K562 (cell line): ENCODE results near the gene CRADD. TPM values are rescaled to one million over a fixed set of nuclear protein-coding genes. Genes with fewer than 3 reads are reported as not detected.

ENCODE experiments used
- ATAC-seq: fragments of 200-7000 bp; cut with Tn5 transposase; 3 replicates; pipeline ENCODE4 v1.9.1; 2020; ENCODE audit warnings: moderate library complexity
- BruUV-seq: library from RNA; stranded (reverse); fragments of 400-500 nt; replicated peaks from 2 replicates; lab custom pipeline; 2021; lab: Mats Ljungman, UMichigan
- CTCF ChIA-PET: fragments of 300-600 bp; formaldehyde crosslinking; extraction: SDS; loops from one replicate; lab custom pipeline; 2021; ENCODE audit warnings: low intra/inter-chr PET ratio; lab: Yijun Ruan, JAX
- POLR2A ChIA-PET: fragments of 300-600, 350-650 bp; sonication (Branson Sonifier 250); formaldehyde crosslinking; extraction: SDS; loops from one replicate; lab custom pipeline; 2021; ENCODE audit warnings: antibody characterized with exemption, inconsistent platforms; lab: Yijun Ruan, JAX
- DNase-seq, 4 experiments: peaks; one replicate each; pipeline versions ENCODE4 v3.0.0 to v3.0.0-alpha.2; 2011 to 2018; ENCODE audit warnings: low spot score in 3 of 4, mixed read lengths in 3 of 4; ENCODE audit errors: extremely low read depth in 1 of 4
- FAIRE-seq: peaks from 2 replicates; lab custom pipeline; 2011; peaks lifted over from hg19 to GRCh38; lab: Jason Lieb, UNC
- H2AFZ ChIP-seq: 2 replicates; pipeline ENCODE4 v1.6.0; 2011; ENCODE audit warnings: low read depth, low read length, control low read depth, inconsistent platforms
- H3K27ac ChIP-seq: fragments of 200-600 bp; 3 replicates; pipeline ENCODE4 v1.8.0; 2011; ENCODE audit warnings: low read depth, mild to moderate bottlenecking, control low read depth, inconsistent platforms, low read length, moderate library complexity, mixed read lengths; ENCODE audit errors: extremely low read depth
- H3K27me3 ChIP-seq, 2 experiments: fragments of 300-600 bp in 1 of 2; 2 replicates in 1 of 2; 3 replicates in 1 of 2; pipeline versions ENCODE4 v1.6.0 to v1.8.0; 2011; ENCODE audit warnings: inconsistent platforms in 2 of 2, low read length in 2 of 2, mild to moderate bottlenecking in 1 of 2, mixed read lengths in 1 of 2, moderate library complexity in 1 of 2; ENCODE audit not compliant: control insufficient read depth in 2 of 2, insufficient read depth in 2 of 2
- H3K36me3 ChIP-seq: fragments of 300-600 bp; 3 replicates; pipeline ENCODE4 v1.8.0; 2011; ENCODE audit warnings: mild to moderate bottlenecking, low read length, inconsistent platforms; ENCODE audit not compliant: control insufficient read depth, insufficient read depth
- H3K4me1 ChIP-seq, 2 experiments: fragments of 200-600 bp in 1 of 2; replicated peaks in 1 of 2; 2 replicates in 1 of 2; 3 replicates in 1 of 2; pipeline versions ENCODE4 v1.5.1 to v1.8.0; 2011; ENCODE audit warnings: inconsistent platforms in 2 of 2, low read length in 2 of 2, mild to moderate bottlenecking in 1 of 2, mixed read lengths in 1 of 2, moderate library complexity in 1 of 2; ENCODE audit not compliant: control insufficient read depth in 2 of 2, insufficient read depth in 2 of 2
- H3K4me2 ChIP-seq: 2 replicates; pipeline ENCODE4 v1.6.1; 2011; ENCODE audit warnings: low read length, control low read depth, inconsistent platforms, mixed read lengths; ENCODE audit not compliant: insufficient read depth
- H3K4me3 ChIP-seq: fragments of 200-600 bp; sonication (generic), shearing (Covaris generic); 2 replicates; pipeline ENCODE4 v1.5.1; 2016; ENCODE audit warnings: control low read depth, inconsistent platforms
- H3K79me2 ChIP-seq: fragments of 200-600 bp; 3 replicates; pipeline ENCODE4 v1.8.0; 2011; ENCODE audit warnings: low read length, inconsistent platforms; ENCODE audit not compliant: control insufficient read depth, insufficient read depth
- H3K9ac ChIP-seq, 2 experiments: 2 replicates each; pipeline versions ENCODE4 v1.6.0 to v1.6.1; 2011; ENCODE audit warnings: low read depth in 2 of 2, low read length in 2 of 2, control low read depth in 1 of 2, inconsistent platforms in 1 of 2, mild to moderate bottlenecking in 1 of 2, mixed read lengths in 1 of 2; ENCODE audit not compliant: insufficient read depth in 1 of 2
- H3K9me1 ChIP-seq: one replicate; pipeline ENCODE4 v1.6.0; 2011; ENCODE audit warnings: inconsistent platforms, mild to moderate bottlenecking, low read length, moderate library complexity; ENCODE audit not compliant: control insufficient read depth, insufficient read depth
- H3K9me3 ChIP-seq: replicated peaks from 2 replicates; pipeline ENCODE4 v1.5.1; 2011; ENCODE audit warnings: low read depth, low read length, inconsistent platforms; ENCODE audit not compliant: control insufficient read depth, insufficient read depth
- H4K20me1 ChIP-seq: replicated peaks from 2 replicates; pipeline ENCODE4 v1.6.1; 2011; ENCODE audit warnings: low read length, inconsistent platforms, mixed read lengths; ENCODE audit not compliant: control insufficient read depth, insufficient read depth
- ZNF589 ChIP-seq: fragments of 200-800 bp; sonication (Bioruptor generic); IDR thresholded peaks from 2 replicates; pipeline ENCODE4 v1.6.1; 2016; ENCODE audit warnings: low read depth, missing genetic modification characterization, missing compliant biosample characterization
- WGBS: fragments of 100-300 bp; shearing (Covaris generic); methylation state at CpG from one replicate; pipeline ENCODE4 v1.1.6; 2016; ENCODE audit warnings: low coverage, mixed read lengths; ENCODE audit not compliant: insufficient coverage; ENCODE audit errors: missing lambda C conversion rate; 5-methylcytosine and 5-hydroxymethylcytosine counted together
- in situ Hi-C: fragments of 300-500 bp; cut with MboI; formaldehyde crosslinking; loops from 4 replicates; pipeline ENCODE4 v1.15.0; 2018; ENCODE audit warnings: inconsistent platforms, mixed read lengths
- intact Hi-C: fragments of 100-400 bp; cut with micrococcal nuclease; formaldehyde crosslinking; loops from 2 replicates; pipeline ENCODE4 v1.14.2; 2022
- polyA plus RNA-seq, 8 experiments: library from polyadenylated mRNA; depleted of rRNA in 4 of 8; stranded (reverse) in 5 of 8; unstranded in 3 of 8; fragments of >200 nt; fragmentation: Nextera tagmentation in 2 of 8; fragmentation: Illumina TruSeq in 1 of 8; extraction: Ambion mirVana in 2 of 8; extraction: Trizol in 1 of 8; gene quantifications; 2 replicates each; pipeline versions ENCODE4 v1.2.1 to v1.2.3, GENCODE V29; 2011 to 2014; ENCODE audit warnings: inconsistent platforms in 1 of 8, missing spikeins in 1 of 8
- total RNA-seq, 7 experiments: library from RNA; depleted of rRNA in 6 of 7; stranded (reverse); fragments of >200 nt in 6 of 7; fragmentation: Illumina TruSeq in 2 of 7; extraction: Trizol in 2 of 7; gene quantifications; 2 replicates each; pipeline versions ENCODE4 v1.2.1 to v1.2.3, GENCODE V29; 2011 to 2021; ENCODE audit warnings: low replicate concordance in 1 of 7
- TF ChIP-seq, protein P1 (sequence below): sonication (generic); formaldehyde crosslinking; IDR thresholded peaks from 2 replicates; pipeline ENCODE4 v1.8.1; 2023; ENCODE audit warnings: mild to moderate bottlenecking, missing genetic modification reagents

The CRADD gene
- total and polyA plus RNA-seq, 9 of the 15 experiments (the other 6 are each of a cell fraction or from before 2014, with no cell fraction given): 20.5 to 41.1 (median 25.9) TPM

- ChIA-PET CTCF (no interaction called here), POLR2A (interaction anchor here (0.5 to 0.6 kb wide), 2 partner anchors 13 to 162 kb away, joined by 3 read pairs; no protein-coding TSS in a partner anchor)
- Histone ChIP-seq H3K27me3 (no peaks in the 10 kb centered on the region), H3K36me3 (no peaks in the 10 kb centered on the region), H3K4me3 (no peak overlapping the region), H3K4me2 (no peak overlapping the region), H4K20me1 (no peaks in the 10 kb centered on the region), H3K27ac (no peak overlapping the region), H3K9me3 (peaks cover 1% of the 10 kb centered on the region; the same call in 1 of the 2 replicates), H3K4me1 (no peaks in the 10 kb centered on the region), H3K9ac (no peak overlapping the region), H3K9me1 (no peaks in the 10 kb centered on the region), H3K79me2 (no peaks in the 10 kb centered on the region), H2AFZ (no peak overlapping the region)
- DNase-seq (no peak), ATAC-seq (no peak), FAIRE-seq (no peak)
- in situ Hi-C loops (no loop called here), intact Hi-C loops (no loop called here)
- WGBS: 21% methylated on average over 7 of the region's 7 CpGs
- no TSS peak for BruUV-seq
- TF ChIP-seq ZNF589 (CRISPR knock-in tag): no peak
- TF ChIP-seq, protein P1, sequence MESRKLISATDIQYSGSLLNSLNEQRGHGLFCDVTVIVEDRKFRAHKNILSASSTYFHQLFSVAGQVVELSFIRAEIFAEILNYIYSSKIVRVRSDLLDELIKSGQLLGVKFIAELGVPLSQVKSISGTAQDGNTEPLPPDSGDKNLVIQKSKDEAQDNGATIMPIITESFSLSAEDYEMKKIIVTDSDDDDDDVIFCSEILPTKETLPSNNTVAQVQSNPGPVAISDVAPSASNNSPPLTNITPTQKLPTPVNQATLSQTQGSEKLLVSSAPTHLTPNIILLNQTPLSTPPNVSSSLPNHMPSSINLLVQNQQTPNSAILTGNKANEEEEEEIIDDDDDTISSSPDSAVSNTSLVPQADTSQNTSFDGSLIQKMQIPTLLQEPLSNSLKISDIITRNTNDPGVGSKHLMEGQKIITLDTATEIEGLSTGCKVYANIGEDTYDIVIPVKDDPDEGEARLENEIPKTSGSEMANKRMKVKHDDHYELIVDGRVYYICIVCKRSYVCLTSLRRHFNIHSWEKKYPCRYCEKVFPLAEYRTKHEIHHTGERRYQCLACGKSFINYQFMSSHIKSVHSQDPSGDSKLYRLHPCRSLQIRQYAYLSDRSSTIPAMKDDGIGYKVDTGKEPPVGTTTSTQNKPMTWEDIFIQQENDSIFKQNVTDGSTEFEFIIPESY: peak; percentile 72; the same call in 1 of the 2 replicates
Measured at GRCh38 chr12:93870020-93870795, 193.0 kb downstream of the CRADD start.
